Measurements from ENCODE around the gene C1R. TPM values are rescaled to one million over a fixed set of nuclear protein-coding genes. Genes with fewer than 3 reads are reported as not detected.
"Not testable (repeated sequence)": the region's sequence is repeated elsewhere in the genome, so short reads cannot be mapped to it uniquely, and the experiment has no call there.

C1R gene
- total RNA-seq, 1 experiment from 2014 or later = 1.3 TPM

DNA sequence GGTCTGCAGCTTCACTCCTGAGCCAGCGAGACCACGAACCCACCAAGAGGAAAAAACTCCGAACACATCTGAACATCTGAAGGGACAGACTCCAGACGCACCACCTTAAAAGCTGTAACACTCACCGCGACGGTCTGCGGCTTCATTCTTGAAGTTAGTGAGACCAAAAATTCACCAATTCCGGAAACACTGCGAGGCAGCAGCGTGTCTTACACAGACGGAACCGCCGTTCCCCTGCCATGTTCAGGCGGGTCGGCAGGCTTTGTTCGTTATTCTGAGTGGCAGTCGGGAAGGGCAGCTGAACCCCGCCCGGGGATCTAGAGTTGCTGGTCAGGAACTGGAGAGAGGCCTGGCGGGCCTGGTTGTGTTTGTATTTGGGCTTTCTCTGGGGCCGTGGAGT lies 53.7 kb downstream of the C1R start:
- intact Hi-C loops (cut with micrococcal nuclease; ENCODE audit: unreplicated experiment) (no loop called here), in situ Hi-C loops (cut with HindIII; ENCODE audit: low pct_unique_long_range_greater_than_20kb, low sequenced_read_pairs) (no loop called here)
- ATAC-seq (no peak), DNase-seq (ENCODE audit: low read depth, low spot score) (no peak)
- ChIA-PET POLR2A (no interaction called here), CTCF (no interaction called here)
- TF ChIP-seq TCF7L2 (IDR thresholded peaks at IDR 0.05; ENCODE audit: low read depth, low read length) (no peak), POLR2AphosphoS5 (IDR thresholded peaks at IDR 0.05; ENCODE audit: low read depth, low read length) (no peak), REST (IDR thresholded peaks at IDR 0.05; ENCODE audit: insufficient read depth in 1 of 2, low read depth in 2 of 2, low read length in 1 of 2) (no peak), SIN3A (IDR thresholded peaks at IDR 0.05; ENCODE audit: borderline replicate concordance, insufficient read depth, low read depth, low read length) (no peak)
- TF ChIP-seq, protein P1, sequence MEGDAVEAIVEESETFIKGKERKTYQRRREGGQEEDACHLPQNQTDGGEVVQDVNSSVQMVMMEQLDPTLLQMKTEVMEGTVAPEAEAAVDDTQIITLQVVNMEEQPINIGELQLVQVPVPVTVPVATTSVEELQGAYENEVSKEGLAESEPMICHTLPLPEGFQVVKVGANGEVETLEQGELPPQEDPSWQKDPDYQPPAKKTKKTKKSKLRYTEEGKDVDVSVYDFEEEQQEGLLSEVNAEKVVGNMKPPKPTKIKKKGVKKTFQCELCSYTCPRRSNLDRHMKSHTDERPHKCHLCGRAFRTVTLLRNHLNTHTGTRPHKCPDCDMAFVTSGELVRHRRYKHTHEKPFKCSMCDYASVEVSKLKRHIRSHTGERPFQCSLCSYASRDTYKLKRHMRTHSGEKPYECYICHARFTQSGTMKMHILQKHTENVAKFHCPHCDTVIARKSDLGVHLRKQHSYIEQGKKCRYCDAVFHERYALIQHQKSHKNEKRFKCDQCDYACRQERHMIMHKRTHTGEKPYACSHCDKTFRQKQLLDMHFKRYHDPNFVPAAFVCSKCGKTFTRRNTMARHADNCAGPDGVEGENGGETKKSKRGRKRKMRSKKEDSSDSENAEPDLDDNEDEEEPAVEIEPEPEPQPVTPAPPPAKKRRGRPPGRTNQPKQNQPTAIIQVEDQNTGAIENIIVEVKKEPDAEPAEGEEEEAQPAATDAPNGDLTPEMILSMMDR (IDR thresholded peaks at IDR 0.05) = no peak
- no peaks in the 10 kb centered on the region for H3K27me3 ChIP-seq (ENCODE audit: control insufficient read depth, insufficient read depth, low read length)
- H3K36me3 ChIP-seq (ENCODE audit: control insufficient read depth, insufficient read depth, low read length) = no peaks in the 10 kb centered on the region
- no peak overlapping the region for H3K27ac ChIP-seq (ENCODE audit: low read length)
- H3K9me3 ChIP-seq (ENCODE audit: control insufficient read depth, insufficient read depth, low read depth, low read length) = no peaks in the 10 kb centered on the region
- no peaks in the 10 kb centered on the region for H3K4me1 ChIP-seq (ENCODE audit: control insufficient read depth, insufficient read depth, low read length)
- no TSS peak for BruUV-seq (replicated peaks)
- no peak overlapping the region for H3K4me3 ChIP-seq (ENCODE audit: low read depth in 2 of 2, low read length in 2 of 2)

DNA sequence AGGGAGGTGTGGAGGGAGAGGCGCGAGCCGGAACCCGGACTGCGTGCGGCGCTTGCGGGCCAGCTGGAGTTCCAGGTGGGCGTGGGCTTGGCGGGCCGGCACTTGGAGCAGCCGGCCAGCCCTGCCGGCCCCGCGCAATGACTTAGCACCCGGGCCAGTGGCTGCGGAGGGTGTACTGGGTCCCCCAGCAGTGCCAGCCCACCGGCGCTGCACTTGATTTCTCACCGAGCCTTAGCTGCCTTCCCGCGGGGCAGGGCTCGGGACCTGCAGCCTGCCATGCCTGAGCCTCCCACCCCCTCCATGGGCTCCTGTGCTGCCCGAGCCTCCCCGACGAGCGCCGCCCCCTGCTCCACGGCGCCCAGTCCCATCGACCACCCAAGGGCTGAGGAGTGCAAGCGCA lies 54.8 kb downstream of the C1R start:
- POLR2A ChIA-PET; BruUV-seq (replicated peaks); H3K4me1 ChIP-seq (ENCODE audit: control insufficient read depth, insufficient read depth, low read length); in situ Hi-C loops (cut with HindIII; ENCODE audit: low pct_unique_long_range_greater_than_20kb, low sequenced_read_pairs); H3K4me3 ChIP-seq (ENCODE audit: low read depth in 2 of 2, low read length in 2 of 2); CTCF ChIA-PET; H3K27me3 ChIP-seq (ENCODE audit: control insufficient read depth, insufficient read depth, low read length); H3K36me3 ChIP-seq (ENCODE audit: control insufficient read depth, insufficient read depth, low read length); intact Hi-C loops (cut with micrococcal nuclease; ENCODE audit: unreplicated experiment); H3K9me3 ChIP-seq (ENCODE audit: control insufficient read depth, insufficient read depth, low read depth, low read length); ATAC-seq; DNase-seq (ENCODE audit: low read depth, low spot score); H3K27ac ChIP-seq (ENCODE audit: low read length): not testable (repeated sequence)

DNA sequence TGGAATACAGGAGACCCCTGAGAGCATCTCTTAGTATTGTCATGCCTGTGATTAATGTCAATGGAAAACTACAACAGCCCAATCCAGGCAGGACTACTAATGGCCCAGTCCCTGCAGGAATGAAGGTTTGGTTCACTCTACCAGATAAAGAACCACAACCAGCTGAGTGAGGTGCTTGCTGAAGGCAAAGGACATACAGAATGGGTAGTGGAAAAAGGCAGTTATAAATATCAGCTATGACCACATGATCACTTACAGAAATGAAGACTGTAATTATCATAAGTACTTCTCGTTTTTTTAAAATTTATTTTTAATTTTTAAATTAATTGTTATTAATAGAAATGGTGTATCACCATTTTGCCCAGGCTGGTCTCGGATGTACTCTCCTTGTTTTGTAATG lies 56.8 kb downstream of the C1R start:
- H3K27ac ChIP-seq (ENCODE audit: low read length) = no peak overlapping the region
- DNase-seq (ENCODE audit: low read depth, low spot score) = no peak
- POLR2A ChIA-PET = no interaction called here
- ATAC-seq = no peak
- intact Hi-C loops (cut with micrococcal nuclease; ENCODE audit: unreplicated experiment) = no loop called here
- no peaks in the 10 kb centered on the region for H3K9me3 ChIP-seq (ENCODE audit: control insufficient read depth, insufficient read depth, low read depth, low read length)
- TF ChIP-seq POLR2AphosphoS5 (IDR thresholded peaks at IDR 0.05; ENCODE audit: low read depth, low read length) (no peak), TCF7L2 (IDR thresholded peaks at IDR 0.05; ENCODE audit: low read depth, low read length) (no peak), REST (IDR thresholded peaks at IDR 0.05; ENCODE audit: insufficient read depth in 1 of 2, low read depth in 2 of 2, low read length in 1 of 2) (no peak), SIN3A (IDR thresholded peaks at IDR 0.05; ENCODE audit: borderline replicate concordance, insufficient read depth, low read depth, low read length) (no peak)
- TF ChIP-seq, protein P1 (IDR thresholded peaks at IDR 0.05) = no peak
- BruUV-seq (replicated peaks) = no TSS peak
- CTCF ChIA-PET = no interaction called here
- H3K27me3 ChIP-seq (ENCODE audit: control insufficient read depth, insufficient read depth, low read length) = no peaks in the 10 kb centered on the region
- in situ Hi-C loops (cut with HindIII; ENCODE audit: low pct_unique_long_range_greater_than_20kb, low sequenced_read_pairs) = no loop called here
- H3K36me3 ChIP-seq (ENCODE audit: control insufficient read depth, insufficient read depth, low read length) = no peaks in the 10 kb centered on the region
- no peaks in the 10 kb centered on the region for H3K4me1 ChIP-seq (ENCODE audit: control insufficient read depth, insufficient read depth, low read length)
- no peak overlapping the region for H3K4me3 ChIP-seq (ENCODE audit: low read depth in 2 of 2, low read length in 2 of 2)

Measured in Panc1 (cell line).